ENCODE data around the gene LENG1. TPM values are rescaled to one million over a fixed set of nuclear protein-coding genes. Genes with fewer than 3 reads are reported as not detected.

The LENG1 gene
- total and polyA plus RNA-seq, 12 donors: 5.4 to 16.9 (median 7.2) TPM

DNA sequence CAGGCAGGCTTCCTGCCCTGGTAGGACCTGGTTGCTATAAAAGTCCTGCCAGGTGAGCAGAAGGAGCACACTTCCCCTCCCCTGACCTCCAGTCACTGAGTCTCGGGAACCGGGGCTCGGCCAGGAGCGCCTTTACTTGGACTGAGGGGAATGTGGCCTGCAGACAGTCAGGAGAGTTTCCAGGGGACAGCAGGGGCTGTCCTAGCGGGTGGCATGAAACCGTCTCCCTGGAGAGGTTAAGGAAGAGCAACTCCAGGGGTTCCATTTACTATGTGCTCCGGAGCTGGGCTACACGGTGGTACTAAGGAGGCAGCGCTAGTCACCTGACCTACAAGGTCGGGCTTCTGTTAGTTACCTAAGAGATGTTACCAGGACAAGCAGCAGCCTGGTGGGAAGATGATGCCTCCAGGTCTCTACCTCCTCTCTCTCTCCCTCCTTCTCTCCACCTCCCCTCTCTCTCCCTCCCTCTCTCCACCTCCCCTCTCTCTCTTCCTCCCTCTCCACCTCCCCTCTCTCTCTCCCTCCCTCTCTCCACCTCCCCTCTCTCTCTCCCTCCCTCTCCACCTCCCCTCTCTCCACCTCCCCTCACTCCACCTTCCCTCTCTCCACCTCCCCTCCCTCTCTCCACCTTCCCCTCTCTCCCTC, 26.1 kb downstream of the LENG1 start:
- H3K27ac ChIP-seq: no peak overlapping the region
- no peak for ATAC-seq
- no peak for TF ChIP-seq CTCF (IDR thresholded peaks at IDR 0.05)

GRCh38 chr19:54129617-54129996, 29.9 kb downstream of the LENG1 start:
- TF ChIP-seq CTCF (IDR thresholded peaks at IDR 0.05): no peak
- WGBS, 2 donors: 97 to 98% methylated on average over 20 of the region's 20 CpGs
- no peak for ATAC-seq
- Histone ChIP-seq H3K36me3 (peaks cover 4 to 83% (median 50%) of the 10 kb centered on the region in 9 donors), H3K4me1 (no peaks in the 10 kb centered on the region), H3K4me3 (no peak overlapping the region), H3K27ac (no peak overlapping the region), H3K27me3 (peaks cover 0 to 2% (median 0%) of the 10 kb centered on the region in 7 donors), H3K9me3 (no peaks in the 10 kb centered on the region)
- intact Hi-C loops (cut with DNase I): no loop called here
- no peak for DNase-seq

More for the DNA sequence above, 26.1 kb downstream of the LENG1 start:
- Histone ChIP-seq H3K36me3 (peaks cover 0 to 45% (median 14%) of the 10 kb centered on the region in 9 donors), H3K27me3 (peaks cover 0 to 6% (median 0%) of the 10 kb centered on the region in 7 donors), H3K4me1 (peaks cover 4 to 16% (median 11%) of the 10 kb centered on the region in 9 donors), H3K9me3 (no peaks in the 10 kb centered on the region), H3K4me3 (no peak overlapping the region)
- DNase-seq: no peak
- 79 to 84% methylated on average over 10 of the region's 10 CpGs for WGBS, 2 donors
- intact Hi-C loops (cut with DNase I): no loop called here

GRCh38 chr19:54128796-54129616, 30.5 kb downstream of the LENG1 start:
- TF ChIP-seq CTCF (IDR thresholded peaks at IDR 0.05): no peak
- no peaks in the 10 kb centered on the region for H3K9me3 ChIP-seq
- no peak for DNase-seq
- H3K27ac ChIP-seq: no peak overlapping the region
- no peaks in the 10 kb centered on the region for H3K27me3 ChIP-seq
- intact Hi-C loops (cut with DNase I): no loop called here
- WGBS, 2 donors: 95 to 96% methylated on average over 40 to 41 of the region's 41 CpGs
- no peak overlapping the region for H3K4me3 ChIP-seq
- no peaks in the 10 kb centered on the region for H3K4me1 ChIP-seq
- peaks cover 4 to 89% (median 56%) of the 10 kb centered on the region in 9 donors for H3K36me3 ChIP-seq
- ATAC-seq: no peak

GRCh38 chr19:54128441-54128725, 31.1 kb downstream of the LENG1 start:
- no peaks in the 10 kb centered on the region for H3K9me3 ChIP-seq
- WGBS, 2 donors: 88 to 95% methylated on average over 12 to 20 of the region's 20 CpGs
- H3K4me3 ChIP-seq: no peak overlapping the region
- H3K36me3 ChIP-seq: peaks cover 4 to 95% (median 62%) of the 10 kb centered on the region in 9 donors
- no peaks in the 10 kb centered on the region for H3K27me3 ChIP-seq
- no peaks in the 10 kb centered on the region for H3K4me1 ChIP-seq
- no peak for TF ChIP-seq CTCF (IDR thresholded peaks at IDR 0.05)
- intact Hi-C loops (cut with DNase I): no loop called here
- no peak overlapping the region for H3K27ac ChIP-seq
- DNase-seq (no peak), ATAC-seq (no peak)

Measured in heart right ventricle (tissue), 16 donors.